GM10266 (cell line): ENCODE results near the gene DBI.

Experiments used
- DNase-seq: peaks from one replicate; pipeline ENCODE4 v3.0.0; 2012; ENCODE audit errors: extremely low spot score
- TF ChIP-seq, protein P1 (sequence below): IDR thresholded peaks from 2 replicates; pipeline ENCODE4 v1.5.1; 2012; ENCODE audit warnings: mild to moderate bottlenecking, low read depth; ENCODE audit not compliant: control insufficient read depth, insufficient read depth; ENCODE audit errors: missing control alignments

The DBI gene

DNA sequence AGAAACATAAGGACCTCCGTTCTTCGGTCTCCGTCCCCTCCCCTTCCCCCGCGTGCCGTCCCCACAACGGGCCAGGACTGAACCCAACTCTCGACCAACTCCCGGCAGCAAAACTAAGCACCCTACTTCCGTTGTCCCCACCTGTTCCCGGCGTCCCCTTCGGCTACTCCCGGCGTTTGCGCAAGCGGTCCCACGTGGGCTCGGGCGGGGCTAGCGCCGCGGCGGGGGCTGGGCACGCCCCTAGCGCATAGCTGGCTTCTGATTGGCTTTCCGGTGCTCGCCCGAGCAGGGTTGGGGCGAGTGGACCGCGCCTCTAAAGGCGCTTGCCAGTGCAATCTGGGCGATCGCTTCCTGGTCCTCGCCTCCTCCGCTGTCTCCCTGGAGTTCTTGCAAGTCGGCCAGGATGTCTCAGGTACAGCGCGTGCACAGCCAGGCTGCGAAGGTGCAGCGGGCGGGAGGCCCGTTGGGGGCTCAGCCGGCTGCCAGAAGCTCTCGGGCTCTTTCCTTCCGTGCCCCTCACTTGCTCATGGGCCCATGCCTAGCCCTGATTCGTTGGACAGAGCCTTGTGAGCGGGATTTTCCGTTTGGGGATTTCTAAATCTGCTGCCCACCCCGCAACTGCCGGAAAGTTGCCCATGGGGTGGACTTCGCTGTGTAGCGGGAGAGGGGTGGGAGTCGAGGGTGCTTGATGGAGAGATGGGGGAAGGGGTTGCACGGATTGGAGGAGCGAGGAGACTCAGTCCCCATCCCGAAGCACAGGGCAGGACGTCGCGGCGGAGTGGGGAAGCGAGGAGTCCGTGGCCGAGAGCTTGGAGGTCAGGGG, at the start of gene DBI, which contains the start of gene C2orf76:
Gene DBI (plus strand): TSS at position 329 of the 823 bp plus-strand sequence. CDS start 75 bp downstream, at position 404.
Gene C2orf76 (minus strand): TSS at position 186 of the 823 bp plus-strand sequence. CDS start 26,875 bp downstream, outside the sequence.
- TF ChIP-seq, protein P1, sequence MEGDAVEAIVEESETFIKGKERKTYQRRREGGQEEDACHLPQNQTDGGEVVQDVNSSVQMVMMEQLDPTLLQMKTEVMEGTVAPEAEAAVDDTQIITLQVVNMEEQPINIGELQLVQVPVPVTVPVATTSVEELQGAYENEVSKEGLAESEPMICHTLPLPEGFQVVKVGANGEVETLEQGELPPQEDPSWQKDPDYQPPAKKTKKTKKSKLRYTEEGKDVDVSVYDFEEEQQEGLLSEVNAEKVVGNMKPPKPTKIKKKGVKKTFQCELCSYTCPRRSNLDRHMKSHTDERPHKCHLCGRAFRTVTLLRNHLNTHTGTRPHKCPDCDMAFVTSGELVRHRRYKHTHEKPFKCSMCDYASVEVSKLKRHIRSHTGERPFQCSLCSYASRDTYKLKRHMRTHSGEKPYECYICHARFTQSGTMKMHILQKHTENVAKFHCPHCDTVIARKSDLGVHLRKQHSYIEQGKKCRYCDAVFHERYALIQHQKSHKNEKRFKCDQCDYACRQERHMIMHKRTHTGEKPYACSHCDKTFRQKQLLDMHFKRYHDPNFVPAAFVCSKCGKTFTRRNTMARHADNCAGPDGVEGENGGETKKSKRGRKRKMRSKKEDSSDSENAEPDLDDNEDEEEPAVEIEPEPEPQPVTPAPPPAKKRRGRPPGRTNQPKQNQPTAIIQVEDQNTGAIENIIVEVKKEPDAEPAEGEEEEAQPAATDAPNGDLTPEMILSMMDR: no peak
- DNase-seq: peak; percentile 92

DNA sequence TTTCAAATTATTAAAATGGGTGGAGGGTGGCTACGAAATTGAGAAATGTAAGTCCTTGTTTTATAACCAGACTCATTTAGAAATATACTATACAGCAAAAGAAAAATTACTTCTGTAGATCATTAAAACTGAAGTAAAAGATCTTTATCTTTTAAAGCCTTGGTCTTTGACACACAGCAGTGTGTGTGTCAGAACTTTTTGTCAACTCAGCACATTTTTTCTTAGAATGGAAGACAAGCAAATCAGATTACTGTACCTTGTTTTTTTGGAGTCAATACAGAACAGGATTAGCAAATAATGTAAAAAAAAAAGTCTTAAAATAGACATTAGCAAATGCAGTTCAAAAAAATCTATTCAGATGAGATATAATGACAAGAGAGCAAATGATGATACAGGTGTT, 49.2 kb upstream of the DBI start:
- TF ChIP-seq, protein P1: no peak
- DNase-seq: no peak

- TF ChIP-seq, protein P1: no peak
- DNase-seq: no peak
Observed at GRCh38 chr2:119319593-119319992, 47.2 kb upstream of the DBI start.

DNA sequence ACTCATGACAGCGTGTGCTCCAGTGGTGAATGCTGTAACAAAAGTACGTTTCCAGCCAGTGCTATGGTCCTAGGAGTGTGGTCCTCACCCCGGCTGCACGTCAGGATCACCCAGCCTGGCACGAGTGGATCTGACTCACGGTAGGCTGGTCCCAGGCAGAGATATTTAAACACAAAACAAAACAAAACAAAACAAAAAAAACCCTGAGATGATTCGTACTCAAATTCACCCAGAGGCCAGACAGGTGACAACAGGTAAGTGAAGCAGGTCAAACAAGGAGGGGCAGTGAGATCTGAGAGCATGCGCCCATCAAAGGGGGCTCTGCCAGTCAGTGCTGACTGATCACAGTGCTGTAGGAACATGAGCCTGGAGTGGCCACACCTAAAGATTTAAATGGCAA, 43.3 kb upstream of the DBI start:
- no peak for DNase-seq
- TF ChIP-seq, protein P1: no peak

DNA sequence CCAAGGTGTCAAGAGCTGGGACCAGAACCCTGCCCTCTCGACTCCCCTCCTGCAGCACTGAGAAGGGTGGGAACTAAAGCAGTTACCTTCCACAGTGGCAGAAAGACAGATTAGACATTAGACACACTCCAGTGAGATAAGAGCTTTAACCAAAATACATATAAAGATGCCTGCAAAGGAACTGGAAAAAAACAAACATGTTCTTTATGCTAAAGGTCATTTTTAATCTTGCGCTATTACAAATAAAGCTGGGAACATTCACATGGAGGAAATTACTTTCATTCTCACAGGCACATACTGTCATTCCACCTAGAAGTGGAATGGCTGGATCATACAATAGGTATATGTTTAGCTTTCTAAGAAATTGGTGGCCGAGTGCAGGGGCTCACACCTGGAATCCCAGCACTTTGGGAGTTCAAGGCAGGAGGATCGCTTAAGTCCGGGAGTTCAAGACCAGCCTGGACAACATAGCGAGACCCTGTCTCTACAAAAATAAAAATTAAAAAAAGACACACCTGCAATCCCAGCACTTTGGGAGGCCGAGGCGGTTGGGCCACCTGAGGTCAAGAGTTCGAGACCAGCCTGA, 42.0 kb upstream of the DBI start:
- no peak for DNase-seq
- TF ChIP-seq, protein P1: no peak

GRCh38 chr2:119326938-119327337, 39.8 kb upstream of the DBI start:
- TF ChIP-seq, protein P1: no peak
- no peak for DNase-seq

DNA sequence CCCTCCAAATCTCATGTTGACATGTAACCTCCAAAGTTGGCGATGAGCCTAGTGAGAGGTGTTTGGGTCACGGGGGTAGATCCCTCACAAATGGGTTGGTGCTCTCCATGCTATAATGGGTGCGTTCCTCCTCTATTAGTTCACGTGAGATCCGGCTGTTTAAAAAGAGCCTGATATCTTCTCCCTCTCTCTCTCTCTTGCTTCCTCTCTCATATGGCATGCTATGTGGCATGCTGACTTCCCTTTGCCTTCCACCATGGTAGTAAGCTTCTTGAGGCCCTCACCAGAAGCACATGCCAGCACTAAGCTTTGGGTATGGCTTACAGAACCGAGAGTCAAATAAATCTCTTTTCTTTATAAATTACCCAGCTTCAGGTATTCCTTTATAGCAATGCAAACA, 39.3 kb upstream of the DBI start:
- TF ChIP-seq, protein P1: no peak
- DNase-seq: no peak
